Activated CD4-positive, alpha-beta memory T cell treated with anti-CD3 and anti-CD28 coated beads, Interleukin-2, amount 10 ng/mL, durations not matched to agents 7 days and 5 days (primary cell): ENCODE results near the gene FUOM. TPM values are rescaled to one million over a fixed set of nuclear protein-coding genes. Genes with fewer than 3 reads are reported as not detected.
"Not testable (repeated sequence)": the region's sequence is repeated elsewhere in the genome, so short reads cannot be mapped to it uniquely, and the experiment has no call there.

ENCODE experiments used
- CTCF ChIA-PET: fragments of 350-600 bp; sonication (Branson Sonifier 250); formaldehyde crosslinking; loops from one replicate; lab custom pipeline; 2021; ENCODE audit warnings: antibody characterized with exemption, inconsistent platforms; lab: Charles Lee
- POLR2A ChIA-PET: fragments of 350-600 bp; sonication (Branson Sonifier 250); formaldehyde crosslinking; loops from one replicate; lab custom pipeline; 2021; ENCODE audit warnings: antibody characterized with exemption; lab: Charles Lee
- DNase-seq: peaks from one replicate; pipeline ENCODE4 v3.0.0-alpha.2; 2020
- H3K27ac Mint-ChIP-seq: one replicate; pipeline ENCODE4 v1.8.0; 2021; ENCODE audit warnings: mild to moderate bottlenecking, mixed read lengths
- H3K27me3 Mint-ChIP-seq: one replicate; pipeline ENCODE4 v1.8.0; 2021; ENCODE audit warnings: mixed read lengths
- H3K36me3 Mint-ChIP-seq: one replicate; pipeline ENCODE4 v1.8.0; 2021; ENCODE audit warnings: low read depth, mixed read lengths
- H3K4me1 Mint-ChIP-seq: one replicate; pipeline ENCODE4 v1.8.0; 2021; ENCODE audit warnings: mixed read lengths
- H3K4me3 Mint-ChIP-seq: one replicate; pipeline ENCODE4 v1.8.0; 2021; ENCODE audit warnings: mild to moderate bottlenecking, mixed read lengths
- H3K9me3 Mint-ChIP-seq: one replicate; pipeline ENCODE4 v1.8.0; 2021; ENCODE audit warnings: mixed read lengths
- total RNA-seq, 2 experiments: library from RNA; stranded (reverse); gene quantifications; one replicate each; pipeline ENCODE4 v1.2.3, GENCODE V29; 2021

The FUOM gene
- total RNA-seq, 2 experiments from 2014 or later: 11.2 to 11.4 TPM

GRCh38 chr10:133385214-133385613 is 27.4 kb upstream of the FUOM start:
- Mint-ChIP-seq H3K27ac (no peak overlapping the region), H3K4me1 (peaks cover 22% of the 10 kb centered on the region), H3K4me3 (no peak overlapping the region), H3K9me3 (no peaks in the 10 kb centered on the region), H3K27me3 (no peaks in the 10 kb centered on the region), H3K36me3 (no peaks in the 10 kb centered on the region)
- DNase-seq: no peak
- POLR2A ChIA-PET: no interaction called here
- CTCF ChIA-PET: no interaction called here

- CTCF ChIA-PET: no interaction called here
- POLR2A ChIA-PET: no interaction called here
- no peak for DNase-seq
- H3K27me3 Mint-ChIP-seq: no peaks in the 10 kb centered on the region
- H3K4me3 Mint-ChIP-seq: no peak overlapping the region
- H3K9me3 Mint-ChIP-seq: no peaks in the 10 kb centered on the region
- H3K4me1 Mint-ChIP-seq: peaks cover 15% of the 10 kb centered on the region
- no peak overlapping the region for H3K27ac Mint-ChIP-seq
- H3K36me3 Mint-ChIP-seq: no peaks in the 10 kb centered on the region
These were observed 26.3 kb upstream of the FUOM start for GRCh38 chr10:133384071-133384470.

- POLR2A ChIA-PET: no interaction called here
- Mint-ChIP-seq H3K27ac (no peak overlapping the region), H3K36me3 (no peaks in the 10 kb centered on the region), H3K9me3 (no peaks in the 10 kb centered on the region), H3K27me3 (no peaks in the 10 kb centered on the region), H3K4me3 (no peak overlapping the region), H3K4me1 (peaks cover 10% of the 10 kb centered on the region)
- CTCF ChIA-PET: no interaction called here
- DNase-seq: no peak
These were observed 25.7 kb upstream of the FUOM start for GRCh38 chr10:133383551-133383950.

GRCh38 chr10:133381036-133381435 is 23.2 kb upstream of the FUOM start:
- ChIA-PET POLR2A (interaction anchor here (6.2 kb wide), 1 partner anchor 10 kb away, joined by 68 read pairs; no protein-coding TSS in a partner anchor), CTCF (no interaction called here)
- H3K36me3 Mint-ChIP-seq: no peaks in the 10 kb centered on the region
- no peak overlapping the region for H3K27ac Mint-ChIP-seq
- no peaks in the 10 kb centered on the region for H3K9me3 Mint-ChIP-seq
- no peak overlapping the region for H3K4me3 Mint-ChIP-seq
- H3K4me1 Mint-ChIP-seq: peaks cover 9% of the 10 kb centered on the region
- DNase-seq: no peak
- peaks cover 2% of the 10 kb centered on the region for H3K27me3 Mint-ChIP-seq

- Mint-ChIP-seq H3K9me3 (no peaks in the 10 kb centered on the region), H3K27ac (no peak overlapping the region), H3K4me3 (peak overlapping the region; percentile 63), H3K36me3 (no peaks in the 10 kb centered on the region), H3K4me1 (peaks cover 9% of the 10 kb centered on the region), H3K27me3 (peaks cover 7% of the 10 kb centered on the region)
- ChIA-PET CTCF (interaction anchor here (0.8 kb wide), 1 partner anchor 50 kb away, joined by 3 read pairs; no protein-coding TSS in a partner anchor), POLR2A (interaction anchor here (6.2 kb wide), 1 partner anchor 11 kb away, joined by 68 read pairs; no protein-coding TSS in a partner anchor)
- DNase-seq: no peak
These were observed 22.2 kb upstream of the FUOM start for GRCh38 chr10:133379801-133380666.

GRCh38 chr10:133379152-133379800 is 21.5 kb upstream of the FUOM start, which contains the start of gene PAOX:
Gene PAOX, plus strand, starts transcription at chr10:133379262. Its CDS starts 55 bp downstream, at chr10:133379317.
- Mint-ChIP-seq H3K27ac (peak within 1 kb of the TSS; percentile 35), H3K4me1 (peaks cover 14% of the 10 kb centered on the region), H3K9me3 (no peaks in the 10 kb centered on the region), H3K36me3 (no peaks in the 10 kb centered on the region), H3K4me3 (peak within 1 kb of the TSS; percentile 77), H3K27me3 (peaks cover 7% of the 10 kb centered on the region)
- ChIA-PET CTCF (interaction anchor here (1.4 kb wide), 1 partner anchor 9 kb away, joined by 3 read pairs; no protein-coding TSS in a partner anchor), POLR2A (interaction anchor here (1.1 to 6.2 kb wide), 3 partner anchors 11 to 26 kb away, joined by 3 to 68 read pairs (median 8); partner anchors contain the start of gene FUOM)
- DNase-seq: peak; percentile 58

GRCh38 chr10:133378251-133379096 is 20.7 kb upstream of the FUOM start:
- CTCF ChIA-PET: interaction anchor here (1.2 to 1.4 kb wide), 3 partner anchors 9 to 12 kb away, joined by 3 to 4 read pairs (median 3); no protein-coding TSS in a partner anchor
- Mint-ChIP-seq H3K36me3 (no peaks in the 10 kb centered on the region), H3K4me3 (peak overlapping the region; percentile 77), H3K27me3 (peaks cover 8% of the 10 kb centered on the region), H3K9me3 (no peaks in the 10 kb centered on the region), H3K27ac (peak overlapping the region; percentile 35), H3K4me1 (peaks cover 18% of the 10 kb centered on the region)
- DNase-seq: peak; percentile 63
- POLR2A ChIA-PET: interaction anchor here (1.1 to 6.2 kb wide), 3 partner anchors 12 to 25 kb away, joined by 3 to 68 read pairs (median 8); partner anchors contain the start of gene FUOM

- Mint-ChIP-seq H3K27ac (no peak overlapping the region), H3K36me3 (no peaks in the 10 kb centered on the region), H3K27me3 (peaks cover 8% of the 10 kb centered on the region), H3K4me1 (peaks cover 19% of the 10 kb centered on the region), H3K4me3 (peak overlapping the region; percentile 77), H3K9me3 (no peaks in the 10 kb centered on the region)
- CTCF ChIA-PET: interaction anchor here (1.2 to 1.4 kb wide), 3 partner anchors 9 to 12 kb away, joined by 3 to 4 read pairs (median 3); no protein-coding TSS in a partner anchor
- no peak for DNase-seq
- POLR2A ChIA-PET: interaction anchor here (1.1 to 6.2 kb wide), 3 partner anchors 13 to 24 kb away, joined by 3 to 68 read pairs (median 8); partner anchors contain the start of gene FUOM
These were observed 20.0 kb upstream of the FUOM start for GRCh38 chr10:133377818-133378250.

- Mint-ChIP-seq H3K9me3 (no peaks in the 10 kb centered on the region), H3K27ac (no peak overlapping the region), H3K4me1 (peaks cover 19% of the 10 kb centered on the region), H3K27me3 (peaks cover 8% of the 10 kb centered on the region), H3K36me3 (no peaks in the 10 kb centered on the region), H3K4me3 (peak overlapping the region; percentile 46)
- ChIA-PET CTCF (interaction anchor here (1.2 to 1.4 kb wide), 3 partner anchors 10 to 13 kb away, joined by 3 to 4 read pairs (median 3); no protein-coding TSS in a partner anchor), POLR2A (interaction anchor here (2.4 to 6.2 kb wide), 2 partner anchors 13 to 19 kb away, joined by 8 to 68 read pairs; partner anchors contain the start of gene FUOM)
- no peak for DNase-seq
These were observed 19.4 kb upstream of the FUOM start for GRCh38 chr10:133377025-133377817.

GRCh38 chr10:133376183-133376582 is 18.4 kb upstream of the FUOM start:
- H3K36me3 Mint-ChIP-seq, CTCF ChIA-PET, H3K27me3 Mint-ChIP-seq, H3K27ac Mint-ChIP-seq, H3K9me3 Mint-ChIP-seq, DNase-seq: not testable (repeated sequence)
- Mint-ChIP-seq H3K4me1 (peaks cover 24% of the 10 kb centered on the region), H3K4me3 (peak overlapping the region; percentile 46)
- POLR2A ChIA-PET: interaction anchor here (6.2 kb wide), 1 partner anchor 14 kb away, joined by 68 read pairs; no protein-coding TSS in a partner anchor

- DNase-seq: no peak
- H3K4me3 Mint-ChIP-seq: no peak overlapping the region
- H3K9me3 Mint-ChIP-seq: no peaks in the 10 kb centered on the region
- H3K27ac Mint-ChIP-seq: no peak overlapping the region
- peaks cover 24% of the 10 kb centered on the region for H3K4me1 Mint-ChIP-seq
- POLR2A ChIA-PET: interaction anchor here (0.7 to 6.2 kb wide), 2 partner anchors 15 to 23 kb away, joined by 3 to 68 read pairs; no protein-coding TSS in a partner anchor
- CTCF ChIA-PET: no interaction called here
- H3K36me3 Mint-ChIP-seq: no peaks in the 10 kb centered on the region
- peaks cover 8% of the 10 kb centered on the region for H3K27me3 Mint-ChIP-seq
These were observed 17.7 kb upstream of the FUOM start for GRCh38 chr10:133375357-133376115.
